Muscle layer of duodenum (tissue), 2 donors: ENCODE data around the gene TNFAIP8L3.
A peak's percentile ranks its signal among the peaks of the same experiment; 100 is the strongest.

Experiments
- H3K27ac ChIP-seq: one replicate; pipeline ENCODE4 v1.7.0; 2013; ENCODE audit warnings: mild to moderate bottlenecking, low read length
- H3K27me3 ChIP-seq: one replicate; pipeline ENCODE4 v1.7.0; 2013; ENCODE audit warnings: low read depth, mild to moderate bottlenecking, control low read depth, low read length
- H3K36me3 ChIP-seq, 2 donors: one replicate each; pipeline ENCODE4 v1.7.0; 2013; ENCODE audit warnings: low read length in 2 of 2, control low read depth in 1 of 2, mild to moderate bottlenecking in 1 of 2; ENCODE audit not compliant: insufficient read depth in 2 of 2, control insufficient read depth in 1 of 2
- H3K4me1 ChIP-seq, 2 donors: one replicate each; pipeline ENCODE4 v1.7.0; 2013; ENCODE audit warnings: low read length in 2 of 2, mild to moderate bottlenecking in 2 of 2, control low read depth in 1 of 2, moderate library complexity in 1 of 2; ENCODE audit not compliant: insufficient read depth in 2 of 2, control insufficient read depth in 1 of 2
- H3K4me3 ChIP-seq, 2 donors: one replicate each; pipeline ENCODE4 v1.7.0; 2013; ENCODE audit warnings: low read length in 2 of 2, low read depth in 1 of 2, mild to moderate bottlenecking in 1 of 2
- H3K9me3 ChIP-seq, 2 donors: one replicate each; pipeline ENCODE4 v1.7.0; 2013; ENCODE audit warnings: low read length in 2 of 2, control low read depth in 1 of 2, mild to moderate bottlenecking in 1 of 2; ENCODE audit not compliant: control insufficient read depth in 1 of 2
- donor health status: healthy.

TNFAIP8L3 gene

GRCh38 chr15:51074926-51075325 lies 19.8 kb downstream of the TNFAIP8L3 start:
- no peak overlapping the region for H3K4me3 ChIP-seq
- H3K4me1 ChIP-seq: peaks cover 3 to 15% of the 10 kb centered on the region in 2 donors
- H3K27ac ChIP-seq: no peak overlapping the region
- no peaks in the 10 kb centered on the region for H3K27me3 ChIP-seq
- no peaks in the 10 kb centered on the region for H3K36me3 ChIP-seq
- H3K9me3 ChIP-seq: no peaks in the 10 kb centered on the region

GRCh38 chr15:51071578-51071977 lies 23.1 kb downstream of the TNFAIP8L3 start:
- no peaks in the 10 kb centered on the region for H3K27me3 ChIP-seq
- H3K36me3 ChIP-seq: no peaks in the 10 kb centered on the region
- no peaks in the 10 kb centered on the region for H3K9me3 ChIP-seq
- peaks cover 3 to 4% of the 10 kb centered on the region in 2 donors for H3K4me1 ChIP-seq
- H3K27ac ChIP-seq: no peak overlapping the region
- no peak overlapping the region for H3K4me3 ChIP-seq

DNA sequence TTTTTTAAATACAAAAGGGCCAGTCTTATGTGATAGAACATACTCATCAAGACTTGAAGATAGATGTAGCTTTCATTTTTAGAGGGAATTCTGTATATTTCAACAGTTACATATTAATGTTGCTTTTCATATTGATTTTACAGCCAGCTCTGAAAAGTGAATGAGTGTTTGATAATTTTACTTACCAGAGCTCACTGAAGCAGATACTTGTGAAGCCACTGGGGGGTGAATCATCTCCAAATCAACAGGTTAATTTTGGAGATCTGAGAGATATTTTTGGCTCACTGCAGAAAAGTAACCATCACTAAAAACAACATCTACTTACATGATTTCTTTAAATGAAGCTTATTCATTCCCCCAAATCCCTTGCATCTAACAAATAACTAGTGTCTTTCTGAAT lies 24.7 kb downstream of the TNFAIP8L3 start:
- peaks cover 0 to 4% of the 10 kb centered on the region in 2 donors for H3K4me1 ChIP-seq
- no peaks in the 10 kb centered on the region for H3K36me3 ChIP-seq
- no peaks in the 10 kb centered on the region for H3K9me3 ChIP-seq
- H3K27ac ChIP-seq: no peak overlapping the region
- H3K27me3 ChIP-seq: no peaks in the 10 kb centered on the region
- H3K4me3 ChIP-seq: no peak overlapping the region

GRCh38 chr15:51067510-51067909 lies 27.2 kb downstream of the TNFAIP8L3 start:
- H3K27me3 ChIP-seq: no peaks in the 10 kb centered on the region
- no peaks in the 10 kb centered on the region for H3K36me3 ChIP-seq
- H3K4me1 ChIP-seq: peaks cover 0 to 4% of the 10 kb centered on the region in 2 donors
- H3K27ac ChIP-seq: peak overlapping the region; percentile 12
- H3K9me3 ChIP-seq: no peaks in the 10 kb centered on the region
- no peak overlapping the region for H3K4me3 ChIP-seq

GRCh38 chr15:51065781-51066180 lies 28.9 kb downstream of the TNFAIP8L3 start:
- H3K4me3 ChIP-seq: no peak overlapping the region
- H3K27ac ChIP-seq: peak overlapping the region; percentile 1
- H3K27me3 ChIP-seq: no peaks in the 10 kb centered on the region
- no peaks in the 10 kb centered on the region for H3K36me3 ChIP-seq
- H3K9me3 ChIP-seq: no peaks in the 10 kb centered on the region
- H3K4me1 ChIP-seq: peaks cover 0 to 4% of the 10 kb centered on the region in 2 donors

DNA sequence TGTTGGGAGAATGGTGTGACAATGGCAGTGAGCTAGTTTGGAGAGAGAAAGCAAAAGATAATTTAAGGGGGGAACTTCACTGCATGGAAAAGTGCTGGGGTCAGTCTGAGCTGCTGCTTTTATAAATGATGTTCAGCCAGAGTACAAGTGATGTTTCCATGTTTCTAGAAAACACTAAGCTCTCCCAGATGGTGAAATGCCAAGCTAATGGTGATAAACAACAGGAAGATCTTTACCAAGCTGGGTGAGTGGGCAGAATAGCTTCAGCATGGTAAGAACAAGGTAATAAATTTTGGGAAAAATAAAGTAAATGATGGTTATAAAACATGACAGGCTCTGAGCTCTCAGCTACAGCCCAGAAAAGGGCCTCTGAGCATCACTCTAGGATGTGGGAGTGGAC lies 29.4 kb downstream of the TNFAIP8L3 start:
- Histone ChIP-seq H3K27me3 (no peaks in the 10 kb centered on the region), H3K4me1 (peaks cover 0 to 2% of the 10 kb centered on the region in 2 donors), H3K27ac (no peak overlapping the region)

DNA sequence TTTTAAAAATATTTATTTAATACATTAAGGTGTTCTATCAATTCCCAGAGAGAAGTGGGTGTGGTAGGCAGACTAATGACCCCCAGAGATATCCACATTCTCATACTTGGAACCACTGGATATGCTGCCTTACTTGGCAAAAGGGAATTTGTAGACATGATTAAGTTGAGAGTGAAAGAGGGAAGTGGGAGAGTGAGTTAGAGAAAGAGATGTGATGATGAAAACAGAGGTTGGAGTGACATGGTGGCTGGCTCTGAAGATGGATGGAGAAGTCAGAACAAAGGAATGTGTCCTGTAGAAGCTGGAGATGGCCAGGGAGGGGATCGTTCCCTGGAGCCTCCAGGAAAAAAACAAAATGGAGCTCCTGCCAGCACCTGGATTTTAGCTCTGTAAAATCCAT lies 32.0 kb downstream of the TNFAIP8L3 start:
- no peaks in the 10 kb centered on the region for H3K4me1 ChIP-seq
- no peaks in the 10 kb centered on the region for H3K9me3 ChIP-seq
- peaks cover 0 to 4% of the 10 kb centered on the region in 2 donors for H3K36me3 ChIP-seq
- no peak overlapping the region for H3K4me3 ChIP-seq
- H3K27me3 ChIP-seq: no peaks in the 10 kb centered on the region
- no peak overlapping the region for H3K27ac ChIP-seq

More for the DNA sequence above, 29.4 kb downstream of the TNFAIP8L3 start:
- no peaks in the 10 kb centered on the region for H3K36me3 ChIP-seq
- H3K9me3 ChIP-seq: no peaks in the 10 kb centered on the region
- H3K4me3 ChIP-seq: no peak overlapping the region

- Histone ChIP-seq H3K27me3 (no peaks in the 10 kb centered on the region), H3K4me3 (no peak overlapping the region), H3K4me1 (no peaks in the 10 kb centered on the region), H3K9me3 (no peaks in the 10 kb centered on the region), H3K27ac (no peak overlapping the region), H3K36me3 (peaks cover 0 to 9% of the 10 kb centered on the region in 2 donors)
Observed at GRCh38 chr15:51060030-51060673, 34.6 kb downstream of the TNFAIP8L3 start.

GRCh38 chr15:51054535-51054934 lies 40.2 kb downstream of the TNFAIP8L3 start:
- Histone ChIP-seq H3K27me3 (no peaks in the 10 kb centered on the region), H3K36me3 (peaks cover 0 to 9% of the 10 kb centered on the region in 2 donors), H3K27ac (no peak overlapping the region), H3K4me1 (peaks cover 0 to 14% of the 10 kb centered on the region in 2 donors), H3K9me3 (no peaks in the 10 kb centered on the region), H3K4me3 (no peak overlapping the region)

DNA sequence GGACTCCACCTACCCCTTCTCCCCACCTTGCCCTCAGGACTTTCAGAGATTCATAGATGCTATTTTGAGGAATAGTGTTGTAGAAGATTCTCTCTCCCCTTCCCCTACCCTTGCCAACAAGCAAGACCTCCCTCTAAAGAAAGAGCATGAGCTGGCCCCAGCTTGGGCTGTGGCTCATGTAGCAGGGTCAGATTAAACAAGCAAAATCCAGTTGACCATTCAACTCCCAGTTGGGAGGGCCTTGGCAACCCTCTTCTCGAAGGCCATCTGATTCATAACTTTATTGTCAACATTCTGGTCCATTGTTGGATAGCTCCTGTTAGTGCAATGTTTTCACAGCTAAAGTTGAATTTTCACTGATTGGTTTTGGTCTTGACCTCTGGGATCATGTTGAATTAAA lies 41.1 kb downstream of the TNFAIP8L3 start:
- Histone ChIP-seq H3K27me3 (no peaks in the 10 kb centered on the region), H3K4me1 (peaks cover 0 to 14% of the 10 kb centered on the region in 2 donors)

DNA sequence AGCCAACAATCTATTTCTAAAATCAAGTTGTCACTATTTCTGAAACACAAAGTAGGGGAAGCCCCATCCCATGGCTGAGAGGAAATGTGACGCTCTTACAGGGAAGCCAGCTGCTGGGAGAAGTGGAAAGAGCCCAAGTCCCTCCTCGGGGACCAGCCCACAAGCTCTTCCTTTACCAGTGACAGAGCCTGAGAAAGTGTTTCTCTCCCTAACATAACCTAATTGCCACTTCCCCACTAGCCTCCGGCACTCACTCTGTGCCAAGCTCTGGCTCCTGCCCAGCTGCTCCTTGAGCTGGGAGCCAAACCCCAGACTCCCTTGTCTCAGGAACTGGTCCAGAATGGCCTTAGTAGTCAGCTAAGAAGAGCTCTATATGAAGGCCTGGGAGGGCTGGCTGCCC lies 42.9 kb downstream of the TNFAIP8L3 start:
- no peak overlapping the region for H3K4me3 ChIP-seq
- H3K36me3 ChIP-seq: no peaks in the 10 kb centered on the region
- peaks cover 10 to 22% of the 10 kb centered on the region in 2 donors for H3K4me1 ChIP-seq
- no peaks in the 10 kb centered on the region for H3K9me3 ChIP-seq
- no peaks in the 10 kb centered on the region for H3K27me3 ChIP-seq
- no peak overlapping the region for H3K27ac ChIP-seq

More for the DNA sequence above, 41.1 kb downstream of the TNFAIP8L3 start:
- H3K36me3 ChIP-seq: peaks cover 0 to 9% of the 10 kb centered on the region in 2 donors
- no peak overlapping the region for H3K4me3 ChIP-seq
- H3K27ac ChIP-seq: no peak overlapping the region
- H3K9me3 ChIP-seq: no peaks in the 10 kb centered on the region

- no peak overlapping the region for H3K4me3 ChIP-seq
- no peaks in the 10 kb centered on the region for H3K9me3 ChIP-seq
- peaks cover 13 to 26% of the 10 kb centered on the region in 2 donors for H3K4me1 ChIP-seq
- no peaks in the 10 kb centered on the region for H3K36me3 ChIP-seq
- H3K27ac ChIP-seq: no peak overlapping the region
- H3K27me3 ChIP-seq: no peaks in the 10 kb centered on the region
Observed at GRCh38 chr15:51049081-51049480, 45.6 kb downstream of the TNFAIP8L3 start.
